ENCODE results near the gene GAB2. TPM values are rescaled to one million over a fixed set of nuclear protein-coding genes. Genes with fewer than 3 reads are reported as not detected.

The GAB2 gene
- total and polyA plus RNA-seq, 10 of the 15 experiments (the other 5 are each of a cell fraction or from before 2014, with no cell fraction given) = 0.69 to 12.6 (median 3.8) TPM

DNA sequence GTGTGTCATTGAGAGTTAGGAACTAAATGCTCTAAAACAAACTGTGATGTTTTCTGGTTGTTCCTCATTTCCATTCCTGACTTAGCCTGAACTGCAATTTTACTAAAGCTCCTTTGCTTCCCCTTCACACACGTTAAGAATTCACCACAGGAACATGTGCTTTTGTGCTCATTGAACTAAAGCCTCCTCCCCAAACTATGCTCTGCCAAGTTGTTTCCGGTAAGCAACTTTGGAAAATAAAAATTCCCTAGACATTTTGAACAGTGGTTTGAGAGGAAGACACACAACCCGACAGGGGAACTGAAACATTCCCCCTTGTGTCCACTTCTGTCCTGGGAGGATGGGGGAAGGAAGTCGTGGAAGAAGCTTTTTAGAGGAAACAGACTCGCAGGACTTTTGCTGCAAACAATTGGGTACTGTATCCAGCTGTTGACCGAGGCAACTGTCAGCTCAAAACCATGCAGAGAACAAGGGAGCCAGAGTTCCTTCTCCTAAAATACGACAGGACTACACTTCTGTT, 66.9 kb downstream of the GAB2 start:
- no peaks in the 10 kb centered on the region for H3K27me3 ChIP-seq (replicated peaks in 1 of 2; ENCODE audit: control insufficient read depth in 2 of 2, insufficient read depth in 2 of 2, low read length in 1 of 2)
- FAIRE-seq = no peak
- no peaks in the 10 kb centered on the region for H4K20me1 ChIP-seq (ENCODE audit: control insufficient read depth, insufficient read depth)
- no peaks in the 10 kb centered on the region for H3K9me3 ChIP-seq (replicated peaks; ENCODE audit: control insufficient read depth, insufficient read depth, low read length)
- H3K9ac ChIP-seq (ENCODE audit: control insufficient read depth, insufficient read depth, low read length) = peak overlapping the region; percentile 45
- H3K36me3 ChIP-seq (ENCODE audit: control insufficient read depth in 2 of 2, insufficient read depth in 2 of 2, low read length in 1 of 2) = no peaks in the 10 kb centered on the region
- in situ Hi-C loops (cut with MboI) (no loop called here), intact Hi-C loops (cut with micrococcal nuclease; ENCODE audit: unreplicated experiment) (no loop called here)
- peak overlapping the region; percentile 87 for H3K4me2 ChIP-seq (ENCODE audit: control insufficient read depth, insufficient read depth)
- H3K79me2 ChIP-seq (ENCODE audit: control insufficient read depth, insufficient read depth, low read length) = no peaks in the 10 kb centered on the region
- SMC1A ChIA-PET (ENCODE audit: uncharacterized antibody, unreplicated experiment) = interaction anchor here (0.7 to 1.7 kb wide), 5 partner anchors 13 to 41 kb away, joined by 3 to 4 read pairs (median 4); no protein-coding TSS in a partner anchor
- RAD21 ChIA-PET (ENCODE audit: unreplicated experiment) = interaction anchor here (0.5 to 1.7 kb wide), 2 partner anchors 48 to 213 kb away, joined by 4 to 5 read pairs; no protein-coding TSS in a partner anchor
- H3K4me3 ChIP-seq = peak overlapping the region; percentile 18; the same call in 1 of the 2 replicates
- no TSS peak for BruUV-seq (replicated peaks)
- CTCF ChIA-PET = interaction anchor here (0.6 to 2.0 kb wide), 3 partner anchors 11 to 214 kb away, joined by 3 to 8 read pairs (median 8); no protein-coding TSS in a partner anchor
- peak; percentile 26 for DNase-seq (ENCODE audit: low read depth, low spot score)
- ATAC-seq = peak; percentile 43
- WGBS (ENCODE audit: insufficient coverage, insufficient replicate concordance, low lambda C conversion rate, missing lambda C conversion rate) = 2% methylated on average over 7 of the region's 7 CpGs
- POLR2A ChIA-PET = interaction anchor here (0.6 kb wide), 1 partner anchor 8 kb away, joined by 5 read pairs; no protein-coding TSS in a partner anchor
- H2AFZ ChIP-seq (ENCODE audit: control insufficient read depth, low read depth, low read length) = peak overlapping the region; percentile 29
- H3K27ac ChIP-seq (ENCODE audit: control insufficient read depth, insufficient read depth) = peak overlapping the region; percentile 71; the same call in 1 of the 2 replicates
- H3K4me1 ChIP-seq (ENCODE audit: control insufficient read depth, insufficient read depth, low read length) = peaks cover 29% of the 10 kb centered on the region
- peak; percentile 58; the same call in 1 of the 2 replicates for TF ChIP-seq SPI1 (IDR thresholded peaks at IDR 0.05; ENCODE audit: borderline replicate concordance, insufficient read depth, low read depth, low read length)
- TF ChIP-seq CHD4 (IDR thresholded peaks at IDR 0.05) = no peak
- no peak for TF ChIP-seq ZNF622 (IDR thresholded peaks at IDR 0.05)
- TF ChIP-seq POU2F2 (IDR thresholded peaks at IDR 0.05; ENCODE audit: borderline replicate concordance, low read depth, low read length) = no peak
- TF ChIP-seq IRF4 (IDR thresholded peaks at IDR 0.05; ENCODE audit: low read depth, low read length) = no peak
- TF ChIP-seq JUNB (IDR thresholded peaks at IDR 0.05) = no peak
- TF ChIP-seq PAX8 (IDR thresholded peaks at IDR 0.05) = no peak
- TF ChIP-seq, protein P1, sequence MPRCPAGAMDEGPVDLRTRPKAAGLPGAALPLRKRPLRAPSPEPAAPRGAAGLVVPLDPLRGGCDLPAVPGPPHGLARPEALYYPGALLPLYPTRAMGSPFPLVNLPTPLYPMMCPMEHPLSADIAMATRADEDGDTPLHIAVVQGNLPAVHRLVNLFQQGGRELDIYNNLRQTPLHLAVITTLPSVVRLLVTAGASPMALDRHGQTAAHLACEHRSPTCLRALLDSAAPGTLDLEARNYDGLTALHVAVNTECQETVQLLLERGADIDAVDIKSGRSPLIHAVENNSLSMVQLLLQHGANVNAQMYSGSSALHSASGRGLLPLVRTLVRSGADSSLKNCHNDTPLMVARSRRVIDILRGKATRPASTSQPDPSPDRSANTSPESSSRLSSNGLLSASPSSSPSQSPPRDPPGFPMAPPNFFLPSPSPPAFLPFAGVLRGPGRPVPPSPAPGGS (IDR thresholded peaks at IDR 0.05; ENCODE audit: borderline replicate concordance, insufficient read depth, low read depth, low read length, poor library complexity, severe bottlenecking) = no peak
- TF ChIP-seq ZNF274 (IDR thresholded peaks at IDR 0.05; ENCODE audit: insufficient read depth, insufficient read length) = no peak
- no peak for TF ChIP-seq RCOR1 (conservative IDR thresholded peaks at IDR 0.05; ENCODE audit: low read depth, low read length)
- no peak for TF ChIP-seq EP300 (IDR thresholded peaks at IDR 0.05; ENCODE audit: borderline replicate concordance in 1 of 2, control insufficient read depth in 1 of 2, low read depth in 2 of 2, low read length in 2 of 2)
- TF ChIP-seq, protein P2, sequence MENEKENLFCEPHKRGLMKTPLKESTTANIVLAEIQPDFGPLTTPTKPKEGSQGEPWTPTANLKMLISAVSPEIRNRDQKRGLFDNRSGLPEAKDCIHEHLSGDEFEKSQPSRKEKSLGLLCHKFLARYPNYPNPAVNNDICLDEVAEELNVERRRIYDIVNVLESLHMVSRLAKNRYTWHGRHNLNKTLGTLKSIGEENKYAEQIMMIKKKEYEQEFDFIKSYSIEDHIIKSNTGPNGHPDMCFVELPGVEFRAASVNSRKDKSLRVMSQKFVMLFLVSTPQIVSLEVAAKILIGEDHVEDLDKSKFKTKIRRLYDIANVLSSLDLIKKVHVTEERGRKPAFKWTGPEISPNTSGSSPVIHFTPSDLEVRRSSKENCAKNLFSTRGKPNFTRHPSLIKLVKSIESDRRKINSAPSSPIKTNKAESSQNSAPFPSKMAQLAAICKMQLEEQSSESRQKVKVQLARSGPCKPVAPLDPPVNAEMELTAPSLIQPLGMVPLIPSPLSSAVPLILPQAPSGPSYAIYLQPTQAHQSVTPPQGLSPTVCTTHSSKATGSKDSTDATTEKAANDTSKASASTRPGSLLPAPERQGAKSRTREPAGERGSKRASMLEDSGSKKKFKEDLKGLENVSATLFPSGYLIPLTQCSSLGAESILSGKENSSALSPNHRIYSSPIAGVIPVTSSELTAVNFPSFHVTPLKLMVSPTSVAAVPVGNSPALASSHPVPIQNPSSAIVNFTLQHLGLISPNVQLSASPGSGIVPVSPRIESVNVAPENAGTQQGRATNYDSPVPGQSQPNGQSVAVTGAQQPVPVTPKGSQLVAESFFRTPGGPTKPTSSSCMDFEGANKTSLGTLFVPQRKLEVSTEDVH (IDR thresholded peaks at IDR 0.05; ENCODE audit: low read depth, partially characterized antibody) = no peak
- peak; percentile 52 to 61 for TF ChIP-seq IKZF2 (IDR thresholded peaks at IDR 0.05)
- peak; percentile 39 for TF ChIP-seq RUNX3 (IDR thresholded peaks at IDR 0.05; ENCODE audit: low read length)
- no peak for TF ChIP-seq ASH2L (IDR thresholded peaks at IDR 0.05; ENCODE audit: borderline replicate concordance, low read depth)
- TF ChIP-seq EZH2 (IDR thresholded peaks at IDR 0.05; ENCODE audit: borderline replicate concordance, control insufficient read depth, low read depth, low read length) = no peak
- 0 out of 2 replicates have a peak, but pooled peaks have one; percentile 2 for TF ChIP-seq NFIC (IDR thresholded peaks at IDR 0.05; ENCODE audit: low read depth, low read length)
- TF ChIP-seq, protein P3, sequence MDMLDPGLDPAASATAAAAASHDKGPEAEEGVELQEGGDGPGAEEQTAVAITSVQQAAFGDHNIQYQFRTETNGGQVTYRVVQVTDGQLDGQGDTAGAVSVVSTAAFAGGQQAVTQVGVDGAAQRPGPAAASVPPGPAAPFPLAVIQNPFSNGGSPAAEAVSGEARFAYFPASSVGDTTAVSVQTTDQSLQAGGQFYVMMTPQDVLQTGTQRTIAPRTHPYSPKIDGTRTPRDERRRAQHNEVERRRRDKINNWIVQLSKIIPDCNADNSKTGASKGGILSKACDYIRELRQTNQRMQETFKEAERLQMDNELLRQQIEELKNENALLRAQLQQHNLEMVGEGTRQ (IDR thresholded peaks at IDR 0.05; ENCODE audit: borderline replicate concordance, low read depth, low read length) = no peak
- peak; percentile 43 for TF ChIP-seq IKZF1 (conservative IDR thresholded peaks at IDR 0.05)
- no peak for TF ChIP-seq RFX5 (IDR thresholded peaks at IDR 0.05; ENCODE audit: low read depth, low read length)
